ENCODE measurements around the gene FAF1. TPM values are rescaled to one million over a fixed set of nuclear protein-coding genes. Genes with fewer than 3 reads are reported as not detected.

Gene FAF1
- total RNA-seq, 4 donors from 2014 or later: 60.4 to 89.0 (median 67.8) TPM

DNA sequence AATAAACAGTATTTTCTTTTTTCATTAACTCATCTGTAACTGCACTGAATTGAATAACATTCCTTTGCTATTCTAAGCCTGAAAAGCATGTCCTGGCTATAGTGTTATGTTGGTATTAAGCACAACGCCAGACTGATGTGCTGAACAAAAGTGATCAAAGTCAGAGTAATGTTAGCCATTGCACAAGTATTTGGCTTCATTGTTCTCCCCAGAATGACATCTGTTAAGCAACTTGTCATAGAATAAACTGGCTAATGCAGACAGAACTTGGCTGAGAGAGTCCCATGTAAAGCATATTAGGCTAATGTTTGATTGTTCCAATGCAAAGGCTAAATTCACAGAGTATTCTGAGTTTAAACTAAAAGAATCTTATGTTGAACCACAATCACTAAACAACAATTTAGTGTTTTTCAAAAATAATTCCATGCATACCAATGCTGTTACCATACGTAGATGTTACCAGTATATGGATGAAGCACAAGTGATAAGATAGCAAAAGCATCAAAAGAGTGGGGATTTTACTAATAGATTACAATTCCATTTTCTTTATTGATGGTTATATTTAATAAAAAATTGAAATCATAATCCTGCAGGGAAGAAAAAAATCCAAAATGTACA lies 301.5 kb downstream of the FAF1 start:
- no peaks in the 10 kb centered on the region for H3K4me1 ChIP-seq
- TF ChIP-seq POLR2A (IDR thresholded peaks at IDR 0.05) (no peak), EP300 (IDR thresholded peaks at IDR 0.05) (no peak), POLR2AphosphoS5 (IDR thresholded peaks at IDR 0.05) (no peak)
- TF ChIP-seq, protein P1, sequence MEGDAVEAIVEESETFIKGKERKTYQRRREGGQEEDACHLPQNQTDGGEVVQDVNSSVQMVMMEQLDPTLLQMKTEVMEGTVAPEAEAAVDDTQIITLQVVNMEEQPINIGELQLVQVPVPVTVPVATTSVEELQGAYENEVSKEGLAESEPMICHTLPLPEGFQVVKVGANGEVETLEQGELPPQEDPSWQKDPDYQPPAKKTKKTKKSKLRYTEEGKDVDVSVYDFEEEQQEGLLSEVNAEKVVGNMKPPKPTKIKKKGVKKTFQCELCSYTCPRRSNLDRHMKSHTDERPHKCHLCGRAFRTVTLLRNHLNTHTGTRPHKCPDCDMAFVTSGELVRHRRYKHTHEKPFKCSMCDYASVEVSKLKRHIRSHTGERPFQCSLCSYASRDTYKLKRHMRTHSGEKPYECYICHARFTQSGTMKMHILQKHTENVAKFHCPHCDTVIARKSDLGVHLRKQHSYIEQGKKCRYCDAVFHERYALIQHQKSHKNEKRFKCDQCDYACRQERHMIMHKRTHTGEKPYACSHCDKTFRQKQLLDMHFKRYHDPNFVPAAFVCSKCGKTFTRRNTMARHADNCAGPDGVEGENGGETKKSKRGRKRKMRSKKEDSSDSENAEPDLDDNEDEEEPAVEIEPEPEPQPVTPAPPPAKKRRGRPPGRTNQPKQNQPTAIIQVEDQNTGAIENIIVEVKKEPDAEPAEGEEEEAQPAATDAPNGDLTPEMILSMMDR (IDR thresholded peaks at IDR 0.05): no peak
- WGBS, 2 donors (ENCODE audit: low coverage in 1 of 2): 69 to 85% methylated on average over 2 of the region's 2 CpGs
- no peak overlapping the region for H3K4me3 ChIP-seq
- peaks cover 0 to 13% of the 10 kb centered on the region in 2 donors for H3K36me3 ChIP-seq
- H3K9me3 ChIP-seq: no peaks in the 10 kb centered on the region
- H3K27me3 ChIP-seq: no peaks in the 10 kb centered on the region
- H3K27ac ChIP-seq: no peak overlapping the region
- ATAC-seq: no peak

DNA sequence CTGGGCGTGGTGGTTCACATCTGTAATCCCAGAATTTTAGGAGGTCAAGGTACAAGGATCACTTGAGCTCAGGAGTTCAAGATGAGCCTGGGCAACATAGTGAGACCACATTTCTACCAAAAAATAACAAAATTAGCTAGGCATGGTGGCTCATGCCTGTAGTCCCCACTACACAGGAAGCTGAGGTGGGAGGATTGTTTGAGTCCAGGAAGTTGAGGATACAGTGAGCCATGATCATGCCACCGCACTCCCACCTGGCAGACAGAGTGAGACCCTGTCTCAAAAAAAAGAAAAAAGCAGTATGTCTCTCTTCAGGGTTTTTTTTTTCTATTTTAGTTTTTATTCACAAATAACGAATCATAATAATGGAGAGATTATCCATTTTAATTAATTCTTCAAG lies 303.1 kb downstream of the FAF1 start:
- WGBS, 2 donors (ENCODE audit: low coverage in 1 of 2): 70 to 94% methylated on average over 2 to 3 of the region's 3 CpGs
- Histone ChIP-seq H3K27ac (no peak overlapping the region), H3K27me3 (no peaks in the 10 kb centered on the region), H3K9me3 (no peaks in the 10 kb centered on the region), H3K4me3 (no peak overlapping the region), H3K36me3 (peaks cover 0 to 16% of the 10 kb centered on the region in 2 donors), H3K4me1 (peaks cover 0 to 2% (median 0%) of the 10 kb centered on the region in 3 donors)
- TF ChIP-seq POLR2A (IDR thresholded peaks at IDR 0.05): no peak
- TF ChIP-seq, protein P1 (IDR thresholded peaks at IDR 0.05): no peak
- no peak for TF ChIP-seq EP300 (IDR thresholded peaks at IDR 0.05)
- no peak for TF ChIP-seq POLR2AphosphoS5 (IDR thresholded peaks at IDR 0.05)
- ATAC-seq: no peak

DNA sequence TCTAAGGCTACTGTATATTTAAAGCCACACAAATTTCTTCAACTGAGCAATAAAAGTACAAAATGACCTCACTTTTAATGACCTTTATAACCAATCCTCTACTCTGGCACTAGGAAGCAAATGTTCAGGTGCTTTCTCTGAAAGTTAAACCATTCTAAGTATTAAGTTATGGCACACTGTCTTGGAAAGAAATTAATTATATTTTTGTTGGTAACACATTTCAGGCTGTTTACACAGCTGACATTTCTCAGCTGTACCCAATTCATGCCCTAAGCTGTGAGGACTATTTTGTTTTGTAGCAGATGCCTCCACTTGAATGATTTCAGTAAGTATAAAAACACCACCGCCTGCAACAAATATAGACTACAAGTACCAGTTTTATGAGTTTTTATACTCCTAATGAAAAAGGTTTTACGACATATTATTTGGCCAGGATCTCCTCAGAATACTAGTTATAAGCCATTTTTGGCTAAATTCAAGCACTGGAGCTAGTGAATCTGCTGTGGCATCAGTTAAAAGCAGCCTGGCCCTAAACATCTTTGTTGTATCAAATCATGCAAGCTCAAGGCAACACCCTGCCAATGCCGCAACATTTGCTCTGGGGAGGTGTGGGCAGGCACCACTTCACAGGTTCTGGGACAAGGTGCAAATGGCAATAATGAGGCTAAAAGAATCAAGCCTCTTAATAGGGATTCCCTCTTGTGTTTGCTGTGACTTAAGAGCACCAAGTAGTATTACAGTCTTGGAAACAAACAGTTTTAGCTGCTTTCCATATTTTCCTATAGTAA lies 308.4 kb downstream of the FAF1 start:
- no peak overlapping the region for H3K4me3 ChIP-seq
- ATAC-seq: no peak
- peaks cover 0 to 16% of the 10 kb centered on the region in 2 donors for H3K36me3 ChIP-seq
- peaks cover 0 to 6% (median 0%) of the 10 kb centered on the region in 3 donors for H3K4me1 ChIP-seq
- H3K9me3 ChIP-seq: no peaks in the 10 kb centered on the region
- H3K27me3 ChIP-seq: no peaks in the 10 kb centered on the region
- WGBS, 2 donors (ENCODE audit: low coverage in 1 of 2): 82 to 84% methylated on average over 3 of the region's 3 CpGs
- no peak overlapping the region for H3K27ac ChIP-seq
- TF ChIP-seq, protein P1 (IDR thresholded peaks at IDR 0.05): no peak
- TF ChIP-seq POLR2AphosphoS5 (IDR thresholded peaks at IDR 0.05) (no peak), POLR2A (IDR thresholded peaks at IDR 0.05) (no peak), EP300 (IDR thresholded peaks at IDR 0.05) (no peak)

DNA sequence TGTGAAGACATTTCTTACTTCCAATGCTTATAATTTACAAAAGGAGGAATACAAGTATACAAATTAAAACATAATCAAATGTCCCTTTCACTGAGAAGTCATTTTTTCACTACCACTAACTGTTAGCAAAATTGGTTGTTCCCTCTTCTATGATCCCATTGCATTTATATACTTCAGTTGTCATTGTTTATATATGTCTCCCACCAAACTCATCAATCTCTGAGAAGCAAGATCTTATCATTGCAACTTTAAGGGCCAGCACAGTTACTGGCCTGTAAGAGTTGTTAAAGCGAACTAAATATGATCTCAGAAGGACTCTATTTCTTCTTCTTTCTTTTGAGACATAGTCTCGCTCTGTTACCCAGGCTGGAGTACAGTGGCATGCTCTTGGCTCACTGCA lies 313.5 kb downstream of the FAF1 start:
- WGBS, 2 donors (ENCODE audit: low coverage in 1 of 2): 83 to 100% methylated on average over 1 to 2 of the region's 2 CpGs
- Histone ChIP-seq H3K9me3 (no peaks in the 10 kb centered on the region), H3K27me3 (no peaks in the 10 kb centered on the region), H3K27ac (no peak overlapping the region), H3K4me1 (peaks cover 0 to 23% (median 0%) of the 10 kb centered on the region in 3 donors), H3K4me3 (no peak overlapping the region), H3K36me3 (no peaks in the 10 kb centered on the region)
- ATAC-seq: no peak
- TF ChIP-seq POLR2A (IDR thresholded peaks at IDR 0.05) (no peak), POLR2AphosphoS5 (IDR thresholded peaks at IDR 0.05) (no peak), EP300 (IDR thresholded peaks at IDR 0.05) (no peak)
- TF ChIP-seq, protein P1 (IDR thresholded peaks at IDR 0.05): no peak
